Measurements from ENCODE around the gene ANO7. TPM values are rescaled to one million over a fixed set of nuclear protein-coding genes. Genes with fewer than 3 reads are reported as not detected.

Gene ANO7
- total and polyA plus RNA-seq, 7 experiments from 2014 or later, result 0.16 to 0.94 (median 0.30) TPM; not detected in 1

- Mint-ChIP-seq H3K4me1 (peaks cover 9 to 15% (median 11%) of the 10 kb centered on the region in 7 donors), H3K9me3 (peaks cover 0 to 1% (median 0%) of the 10 kb centered on the region in 11 donors), H3K27me3 (peaks cover 0 to 21% (median 0%) of the 10 kb centered on the region in 5 donors), H3K27ac (peak overlapping the region in 6 of 9 donors; percentile 21 to 66 (median 33)), H3K4me3 (peak overlapping the region; percentile 62 to 89 (median 79)), H3K36me3 (peaks cover 0 to 3% (median 0%) of the 10 kb centered on the region in 5 donors)
- peak; percentile 53 for ATAC-seq
- H3K27ac ChIP-seq (ENCODE audit: low read depth, low read length), result peak overlapping the region; percentile 17
- no peaks in the 10 kb centered on the region for H3K27me3 ChIP-seq (ENCODE audit: control insufficient read depth in 2 of 2, insufficient read depth in 2 of 2, low read length in 2 of 2)
- POLR2A ChIA-PET, result no interaction called here
- CTCF ChIA-PET, result no interaction called here
- peak in 7 of 9 donors; percentile 10 to 50 (median 36) for DNase-seq
- H3K4me1 ChIP-seq (ENCODE audit: control insufficient read depth in 2 of 2, insufficient read depth in 2 of 2, low read length in 2 of 2), result peaks cover 0 to 6% of the 10 kb centered on the region in 2 donors
- no peaks in the 10 kb centered on the region for H3K9me3 ChIP-seq (ENCODE audit: control insufficient read depth in 2 of 3, low read length in 3 of 3)
- H3K36me3 ChIP-seq (ENCODE audit: control insufficient read depth in 2 of 3, insufficient read depth in 3 of 3, low read length in 3 of 3), result no peaks in the 10 kb centered on the region
- intact Hi-C loops (cut with micrococcal nuclease), result loop anchor here (5.0 kb wide), 5 partner anchors 65 to 655 kb away; partner anchors contain the start of genes PPP1R7 (in 2 of the 2), DUSP28 (in 1 of the 2) and RNPEPL1 (in 1 of the 2)
- H3K4me3 ChIP-seq (ENCODE audit: low read length), result peak overlapping the region; percentile 44
These were observed 29.0 kb downstream of the ANO7 start for GRCh38 chr2:241217320-241218031.

GRCh38 chr2:241218131-241219029, 29.9 kb downstream of the ANO7 start:
- Mint-ChIP-seq H3K36me3 (peaks cover 0 to 4% (median 0%) of the 10 kb centered on the region in 5 donors), H3K4me3 (peak overlapping the region; percentile 74 to 91 (median 88)), H3K27me3 (peaks cover 0 to 21% (median 0%) of the 10 kb centered on the region in 5 donors), H3K27ac (peak overlapping the region; percentile 5 to 88 (median 72)), H3K4me1 (peaks cover 9 to 15% (median 12%) of the 10 kb centered on the region in 7 donors), H3K9me3 (peaks cover 0 to 5% (median 0%) of the 10 kb centered on the region in 11 donors)
- Histone ChIP-seq H3K27me3 (ENCODE audit: control insufficient read depth in 2 of 2, insufficient read depth in 2 of 2, low read length in 2 of 2) (no peaks in the 10 kb centered on the region), H3K4me3 (ENCODE audit: low read length) (peak overlapping the region; percentile 42), H3K27ac (ENCODE audit: low read depth, low read length) (no peak overlapping the region), H3K9me3 (ENCODE audit: control insufficient read depth in 2 of 3, low read length in 3 of 3) (no peaks in the 10 kb centered on the region), H3K4me1 (ENCODE audit: control insufficient read depth in 2 of 2, insufficient read depth in 2 of 2, low read length in 2 of 2) (peaks cover 0 to 6% of the 10 kb centered on the region in 2 donors), H3K36me3 (ENCODE audit: control insufficient read depth in 2 of 3, insufficient read depth in 3 of 3, low read length in 3 of 3) (no peaks in the 10 kb centered on the region)
- intact Hi-C loops (cut with micrococcal nuclease), result loop anchor here (5.0 kb wide), 5 partner anchors 66 to 656 kb away; partner anchors contain the start of genes PPP1R7 (in 2 of the 2), DUSP28 (in 1 of the 2) and RNPEPL1 (in 1 of the 2)
- ChIA-PET CTCF (interaction anchor here (0.5 to 1.4 kb wide), 3 partner anchors 34 to 140 kb away, joined by 3 read pairs; partner anchors contain the start of gene HDLBP), POLR2A (no interaction called here)
- peak; percentile 20 to 56 (median 38) for DNase-seq
- peak; percentile 57 for ATAC-seq

- DNase-seq, result no peak
- peaks cover 0 to 6% of the 10 kb centered on the region in 2 donors for H3K4me1 ChIP-seq (ENCODE audit: control insufficient read depth in 2 of 2, insufficient read depth in 2 of 2, low read length in 2 of 2)
- intact Hi-C loops (cut with micrococcal nuclease), result loop anchor here (5.0 kb wide), 5 partner anchors 67 to 657 kb away; partner anchors contain the start of genes PPP1R7 (in 2 of the 2), DUSP28 (in 1 of the 2) and RNPEPL1 (in 1 of the 2)
- Mint-ChIP-seq H3K9me3 (peaks cover 0 to 5% (median 0%) of the 10 kb centered on the region in 11 donors), H3K27ac (peak overlapping the region in 4 of 9 donors; percentile 28 to 85 (median 72)), H3K4me3 (peak overlapping the region; percentile 74 to 91 (median 88)), H3K27me3 (peaks cover 0 to 21% (median 0%) of the 10 kb centered on the region in 5 donors), H3K4me1 (peaks cover 9 to 15% (median 12%) of the 10 kb centered on the region in 7 donors), H3K36me3 (peaks cover 0 to 4% (median 0%) of the 10 kb centered on the region in 5 donors)
- peak overlapping the region; percentile 42 for H3K4me3 ChIP-seq (ENCODE audit: low read length)
- no peak overlapping the region for H3K27ac ChIP-seq (ENCODE audit: low read depth, low read length)
- CTCF ChIA-PET, result interaction anchor here (1.0 to 1.4 kb wide), 2 partner anchors 96 to 140 kb away, joined by 3 read pairs; partner anchors contain the start of gene HDLBP
- POLR2A ChIA-PET, result no interaction called here
- ATAC-seq, result no peak
- H3K9me3 ChIP-seq (ENCODE audit: control insufficient read depth in 2 of 3, low read length in 3 of 3), result no peaks in the 10 kb centered on the region
- no peaks in the 10 kb centered on the region for H3K27me3 ChIP-seq (ENCODE audit: control insufficient read depth in 2 of 2, insufficient read depth in 2 of 2, low read length in 2 of 2)
- H3K36me3 ChIP-seq (ENCODE audit: control insufficient read depth in 2 of 3, insufficient read depth in 3 of 3, low read length in 3 of 3), result no peaks in the 10 kb centered on the region
These were observed 30.5 kb downstream of the ANO7 start for GRCh38 chr2:241219030-241219382.

GRCh38 chr2:241219856-241220356, 31.4 kb downstream of the ANO7 start:
- H3K4me3 Mint-ChIP-seq, result peak overlapping the region in 5 of 10 donors; percentile 11 to 89 (median 18)
- Histone ChIP-seq H3K4me3 (ENCODE audit: low read length) (no peak overlapping the region), H3K27me3 (ENCODE audit: control insufficient read depth in 2 of 2, insufficient read depth in 2 of 2, low read length in 2 of 2) (no peaks in the 10 kb centered on the region), H3K9me3 (ENCODE audit: control insufficient read depth in 2 of 3, low read length in 3 of 3) (no peaks in the 10 kb centered on the region), H3K36me3 (ENCODE audit: control insufficient read depth in 2 of 3, insufficient read depth in 3 of 3, low read length in 3 of 3) (no peaks in the 10 kb centered on the region), H3K27ac (ENCODE audit: low read depth, low read length) (no peak overlapping the region), H3K4me1 (ENCODE audit: control insufficient read depth in 2 of 2, insufficient read depth in 2 of 2, low read length in 2 of 2) (peaks cover 0 to 6% of the 10 kb centered on the region in 2 donors)
- ChIA-PET CTCF (interaction anchor here (1.4 kb wide), 1 partner anchor 95 kb away, joined by 3 read pairs; the partner anchor contains the start of gene HDLBP), POLR2A (interaction anchor here (0.7 kb wide), 1 partner anchor 12 kb away, joined by 4 read pairs; no protein-coding TSS in a partner anchor)
- ATAC-seq (no peak), DNase-seq (no peak)
- H3K36me3 Mint-ChIP-seq, result peaks cover 0 to 4% (median 0%) of the 10 kb centered on the region in 5 donors
- H3K27me3 Mint-ChIP-seq, result peaks cover 0 to 21% (median 0%) of the 10 kb centered on the region in 5 donors
- peaks cover 11 to 20% (median 15%) of the 10 kb centered on the region in 7 donors for H3K4me1 Mint-ChIP-seq
- H3K9me3 Mint-ChIP-seq, result peaks cover 0 to 5% (median 0%) of the 10 kb centered on the region in 11 donors
- H3K27ac Mint-ChIP-seq, result no peak overlapping the region
- intact Hi-C loops (cut with micrococcal nuclease), result loop anchor here (5.0 kb wide), 5 partner anchors 68 to 658 kb away; partner anchors contain the start of genes PPP1R7 (in 2 of the 2), DUSP28 (in 1 of the 2) and RNPEPL1 (in 1 of the 2)

GRCh38 chr2:241223211-241224017, 34.9 kb downstream of the ANO7 start:
- no peak overlapping the region for H3K4me3 Mint-ChIP-seq
- intact Hi-C loops (cut with micrococcal nuclease), result no loop called here
- peaks cover 0 to 5% (median 0%) of the 10 kb centered on the region in 11 donors for H3K9me3 Mint-ChIP-seq
- H3K27me3 Mint-ChIP-seq, result peaks cover 0 to 10% (median 0%) of the 10 kb centered on the region in 5 donors
- ATAC-seq (peak; percentile 23), DNase-seq (no peak)
- peaks cover 10 to 19% (median 13%) of the 10 kb centered on the region in 7 donors for H3K4me1 Mint-ChIP-seq
- peaks cover 0 to 19% (median 8%) of the 10 kb centered on the region in 5 donors for H3K36me3 Mint-ChIP-seq
- ChIA-PET CTCF (no interaction called here), POLR2A (no interaction called here)
- H3K36me3 ChIP-seq (ENCODE audit: control insufficient read depth in 2 of 3, insufficient read depth in 3 of 3, low read length in 3 of 3), result peaks cover 0 to 18% (median 0%) of the 10 kb centered on the region in 3 experiments
- H3K27ac Mint-ChIP-seq, result peak overlapping the region in 1 of 9 donors; percentile 25
- H3K27me3 ChIP-seq (ENCODE audit: control insufficient read depth in 2 of 2, insufficient read depth in 2 of 2, low read length in 2 of 2), result no peaks in the 10 kb centered on the region
- H3K4me3 ChIP-seq (ENCODE audit: low read length), result no peak overlapping the region
- no peak overlapping the region for H3K27ac ChIP-seq (ENCODE audit: low read depth, low read length)
- H3K9me3 ChIP-seq (ENCODE audit: control insufficient read depth in 2 of 3, low read length in 3 of 3), result no peaks in the 10 kb centered on the region
- H3K4me1 ChIP-seq (ENCODE audit: control insufficient read depth in 2 of 2, insufficient read depth in 2 of 2, low read length in 2 of 2), result peaks cover 0 to 6% of the 10 kb centered on the region in 2 donors
